HG02763 (cell line): Measurements from ENCODE around the gene CTU2.

Experiments used
- ATAC-seq: cut with Tn5 transposase; IDR thresholded peaks from one replicate; pipeline ENCODE4 v1.9.1; 2021; ENCODE audit warnings: mild to moderate bottlenecking, moderate library complexity; ENCODE audit not compliant: unreplicated experiment

The CTU2 gene

DNA sequence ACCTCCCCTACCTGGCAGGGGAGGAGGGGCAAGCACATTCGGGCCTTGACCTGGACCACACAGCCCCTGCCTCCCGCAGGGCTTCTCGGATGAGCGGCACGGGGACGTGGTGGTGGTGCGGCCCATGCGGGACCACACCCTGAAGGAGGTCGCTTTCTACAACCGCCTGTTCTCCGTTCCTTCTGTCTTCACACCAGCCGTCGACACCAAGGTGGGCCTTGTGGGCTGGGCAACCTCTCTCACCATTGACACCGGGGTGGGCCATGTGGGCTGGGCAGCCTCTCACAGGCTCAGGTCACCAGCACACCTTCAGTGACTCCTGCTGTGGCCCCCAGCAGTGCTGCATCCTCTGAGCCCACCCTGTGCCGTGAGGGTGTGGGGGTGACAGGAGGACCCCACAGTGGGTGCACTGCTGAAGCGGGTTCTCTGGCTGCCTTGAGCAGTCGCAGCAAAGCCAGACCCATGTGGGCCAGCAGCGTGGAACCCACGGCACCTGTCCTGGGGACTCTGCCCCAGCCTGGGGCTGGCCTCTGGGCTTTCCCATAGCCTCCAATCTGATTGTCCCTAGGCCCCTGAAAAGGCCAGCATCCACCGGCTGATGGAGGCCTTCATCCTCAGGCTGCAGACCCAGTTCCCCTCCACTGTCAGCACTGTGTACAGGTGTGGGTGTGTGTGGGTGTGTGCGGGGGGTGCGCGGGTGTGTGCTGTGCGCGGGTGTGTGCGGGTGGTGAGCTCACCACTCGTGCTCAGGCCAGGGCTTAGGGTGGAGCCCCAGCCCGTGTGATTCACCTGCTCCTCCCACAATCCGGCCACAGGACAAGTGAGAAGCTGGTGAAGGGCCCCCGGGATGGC lies 7.5 kb downstream of the CTU2 start:
- no peak for ATAC-seq

DNA sequence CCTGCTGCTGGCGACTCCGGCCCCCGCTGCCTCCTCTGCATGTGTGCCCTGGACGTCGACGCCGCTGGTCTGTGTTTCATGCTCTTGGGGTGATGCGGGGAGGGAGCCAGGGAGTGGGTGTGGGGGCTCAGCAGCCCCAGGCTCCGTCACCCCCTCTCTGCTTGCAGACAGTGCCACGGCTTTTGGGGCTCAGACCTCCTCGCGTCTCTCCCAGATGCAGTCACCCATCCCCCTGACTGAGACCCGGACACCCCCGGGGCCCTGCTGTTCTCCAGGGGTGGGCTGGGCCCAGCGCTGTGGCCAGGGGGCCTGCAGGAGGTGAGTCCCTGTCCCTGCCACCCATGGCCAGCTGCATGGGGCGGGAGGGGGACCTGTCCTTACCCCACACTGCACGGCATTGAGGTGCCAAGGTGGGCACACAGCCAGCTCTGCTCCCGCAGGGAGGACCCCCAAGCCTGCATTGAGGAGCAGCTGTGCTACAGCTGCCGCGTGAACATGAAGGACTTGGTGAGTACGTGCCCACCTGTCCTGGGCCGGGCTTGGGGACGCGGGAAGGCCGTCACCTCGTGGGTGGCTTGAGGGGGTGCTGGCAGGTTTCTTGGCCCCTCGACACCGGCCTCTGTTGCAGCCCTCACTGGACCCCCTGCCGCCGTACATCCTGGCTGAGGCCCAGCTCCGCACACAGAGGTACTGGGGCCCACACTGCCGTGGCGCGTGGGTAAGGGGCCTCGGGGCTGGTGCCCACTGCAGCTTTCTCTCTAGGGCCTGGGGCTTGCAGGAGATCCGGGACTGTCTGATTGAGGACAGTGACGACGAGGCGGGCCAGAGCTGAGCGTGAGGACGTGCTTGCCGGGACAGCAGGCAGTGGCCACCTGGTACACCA lies 8.4 kb downstream of the CTU2 start:
- no peak for ATAC-seq

DNA sequence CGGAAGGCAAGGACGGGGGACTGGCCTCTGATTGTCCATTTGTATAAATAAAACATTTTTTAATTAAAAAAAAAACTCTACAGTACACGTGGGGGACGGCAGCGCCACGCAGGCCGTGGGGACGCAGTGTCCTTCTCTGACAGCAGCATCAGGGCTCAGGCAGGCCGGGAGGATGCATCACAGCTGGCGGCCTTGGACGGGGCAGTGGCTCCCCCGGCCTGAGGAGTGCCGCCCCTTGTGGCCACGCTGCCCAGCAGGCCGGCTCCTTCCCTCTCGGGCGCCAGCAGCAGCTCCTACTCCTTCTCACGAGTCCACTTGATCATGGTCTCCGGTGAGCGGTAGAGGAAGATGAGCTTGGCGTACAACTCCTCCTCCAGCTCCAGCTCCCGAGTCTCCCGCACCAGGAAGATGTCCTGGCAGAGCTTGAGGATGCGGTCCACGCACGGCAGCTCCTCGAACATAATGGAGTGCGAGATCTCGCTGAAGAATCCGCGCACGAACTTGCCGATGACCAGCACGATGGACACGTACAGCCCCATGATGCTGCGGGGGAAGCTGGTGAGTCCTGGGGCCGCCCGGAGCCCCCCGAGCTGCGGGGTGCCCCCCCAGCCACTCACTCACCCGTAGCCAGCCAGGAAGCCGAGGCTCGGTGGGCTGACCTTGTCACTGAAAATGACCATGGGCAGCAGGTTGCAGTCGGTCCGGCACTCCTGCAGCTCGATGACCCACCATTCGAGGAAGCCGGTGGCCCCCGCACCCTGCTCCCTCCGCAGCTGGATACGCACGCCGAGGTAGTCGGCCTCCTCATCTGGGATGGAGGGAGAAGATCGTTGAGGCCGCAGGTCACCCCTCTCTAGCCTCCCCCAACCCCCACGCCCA lies 9.2 kb downstream of the CTU2 start:
- no peak for ATAC-seq

DNA sequence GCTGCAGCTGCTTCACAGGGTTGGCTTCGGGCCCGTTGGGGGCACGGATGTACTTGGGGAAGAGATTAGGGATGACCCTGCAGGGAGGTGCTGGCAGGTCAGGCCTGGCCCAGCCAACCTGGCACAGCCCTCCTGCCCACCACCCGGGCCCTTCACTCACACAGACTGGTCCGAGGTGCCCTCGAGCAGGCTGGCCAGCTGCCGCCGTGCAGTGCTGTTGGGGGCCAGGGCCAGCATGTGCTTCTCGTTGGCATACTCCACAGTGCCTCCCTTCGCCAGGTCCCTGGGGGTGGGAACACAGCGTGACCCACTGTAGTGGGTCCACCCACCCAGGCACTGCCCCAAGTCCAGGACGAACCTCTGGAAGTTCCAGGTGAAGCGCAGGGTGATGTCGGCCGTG lies 9.9 kb downstream of the CTU2 start:
- no peak for ATAC-seq

DNA sequence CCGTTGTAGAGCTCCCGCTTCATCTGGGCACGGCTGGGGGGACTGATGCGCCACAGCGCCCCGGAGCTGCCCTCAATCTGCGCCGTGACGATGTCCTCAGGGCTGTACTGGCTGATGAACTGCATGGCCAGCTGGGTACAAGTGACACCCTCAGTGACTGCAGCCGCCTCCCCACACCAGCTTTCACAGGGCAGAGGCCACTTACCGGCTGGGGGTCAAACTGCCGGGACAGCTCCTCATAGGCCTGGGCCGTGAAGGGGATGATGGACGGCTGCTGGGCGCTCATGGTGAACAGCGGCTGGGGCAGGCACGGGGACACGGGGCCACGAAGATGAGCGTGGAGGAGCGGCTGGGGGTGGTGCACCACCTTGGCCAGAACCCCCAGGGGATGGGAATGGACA lies 10.3 kb downstream of the CTU2 start:
- no peak for ATAC-seq

DNA sequence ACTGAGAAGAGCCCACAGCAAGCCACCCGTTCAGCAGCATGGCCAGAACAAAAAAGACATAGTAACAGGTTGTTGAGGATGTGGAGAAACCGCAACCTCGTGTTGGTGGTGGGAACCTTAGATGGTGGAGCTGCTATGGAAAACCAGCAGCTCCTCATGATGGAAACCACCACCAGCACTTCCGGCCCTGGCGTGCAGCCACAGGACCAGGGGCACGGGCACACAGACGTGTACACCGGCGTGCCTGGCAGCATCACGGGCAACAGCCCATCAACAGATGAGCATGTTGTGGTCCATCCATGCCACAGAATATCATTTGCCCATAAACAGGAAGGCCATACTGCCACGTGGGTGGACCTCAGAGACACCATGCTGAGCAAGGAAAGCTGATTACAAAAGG lies 11.9 kb downstream of the CTU2 start:
- no peak for ATAC-seq

DNA sequence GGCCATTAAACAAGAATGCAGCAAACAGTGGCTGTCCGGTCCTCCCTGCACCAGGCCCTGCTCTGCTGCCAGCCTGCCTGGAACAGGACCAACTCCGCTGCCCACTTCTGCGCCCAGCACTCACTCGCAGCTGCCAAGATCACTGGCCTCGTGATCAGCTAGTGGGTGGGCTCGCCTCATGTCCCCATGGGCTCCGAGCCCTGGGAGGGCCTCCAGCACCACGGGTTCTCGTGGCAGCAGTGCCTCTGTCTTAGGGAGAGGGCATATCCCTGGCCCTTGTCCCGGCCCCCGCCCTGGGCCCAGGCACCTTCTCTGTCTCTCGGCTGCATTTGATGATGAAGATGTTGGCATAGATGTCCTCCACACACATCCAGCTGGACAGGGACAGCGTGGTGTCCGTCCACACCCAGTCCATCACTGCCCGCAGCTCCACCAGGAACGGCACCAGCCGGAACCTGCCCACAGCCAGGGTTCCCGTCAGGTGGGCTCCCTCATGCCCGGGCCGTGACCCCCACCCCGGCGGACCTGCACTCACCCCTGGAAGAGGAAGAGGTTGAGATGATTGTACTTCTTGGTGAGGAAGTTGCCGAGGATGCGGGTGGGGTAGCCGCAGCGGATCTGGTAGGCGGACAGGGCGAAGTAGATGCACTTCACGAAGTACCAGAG lies 13.1 kb downstream of the CTU2 start:
- ATAC-seq = no peak

DNA sequence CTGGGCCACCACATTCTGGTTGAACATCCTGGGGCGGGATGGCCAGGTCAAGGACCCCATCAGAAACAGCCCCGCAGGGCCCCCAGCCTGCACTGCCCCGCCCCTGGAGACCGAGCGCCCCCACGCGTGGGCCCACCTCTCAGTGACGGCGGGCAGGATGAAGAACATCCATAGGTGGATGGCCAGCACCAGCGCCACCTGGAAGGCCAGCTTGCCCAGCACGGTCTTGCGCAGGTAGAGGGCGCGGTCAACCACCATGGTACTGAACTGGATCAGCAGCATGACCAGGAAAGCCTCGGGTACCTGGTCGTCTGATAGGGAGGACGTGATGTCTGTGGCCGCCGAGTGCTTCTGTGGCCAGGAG lies 13.6 kb downstream of the CTU2 start:
- ATAC-seq = no peak

DNA sequence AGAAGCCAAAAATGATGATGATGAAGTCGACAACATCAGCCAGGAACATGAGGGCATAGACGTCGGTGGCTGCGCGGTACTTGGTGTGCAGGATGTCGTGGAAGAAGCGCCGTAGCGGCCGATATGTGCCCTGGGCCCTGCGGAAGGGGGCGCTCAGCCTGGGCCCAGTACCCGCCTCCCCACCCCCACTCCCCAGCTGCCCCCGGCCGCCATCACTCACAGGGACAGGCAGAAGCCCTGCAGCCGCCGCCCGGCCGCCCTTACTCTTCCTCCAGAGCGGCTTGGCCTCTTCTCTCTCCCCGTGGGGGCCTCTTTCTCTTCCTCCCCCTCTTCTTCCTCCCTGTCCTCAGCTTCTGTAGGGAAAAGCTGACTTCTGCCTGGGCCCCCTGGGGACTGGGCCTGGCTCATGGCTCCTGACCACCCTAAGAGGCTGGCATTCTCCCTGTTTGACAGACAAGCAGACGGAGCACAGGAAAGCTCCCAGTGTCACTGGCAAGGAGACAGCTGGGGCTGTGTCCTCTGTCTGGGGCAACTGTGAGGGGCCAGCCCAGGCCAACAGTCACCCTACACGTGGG lies 14.2 kb downstream of the CTU2 start:
- no peak for ATAC-seq

DNA sequence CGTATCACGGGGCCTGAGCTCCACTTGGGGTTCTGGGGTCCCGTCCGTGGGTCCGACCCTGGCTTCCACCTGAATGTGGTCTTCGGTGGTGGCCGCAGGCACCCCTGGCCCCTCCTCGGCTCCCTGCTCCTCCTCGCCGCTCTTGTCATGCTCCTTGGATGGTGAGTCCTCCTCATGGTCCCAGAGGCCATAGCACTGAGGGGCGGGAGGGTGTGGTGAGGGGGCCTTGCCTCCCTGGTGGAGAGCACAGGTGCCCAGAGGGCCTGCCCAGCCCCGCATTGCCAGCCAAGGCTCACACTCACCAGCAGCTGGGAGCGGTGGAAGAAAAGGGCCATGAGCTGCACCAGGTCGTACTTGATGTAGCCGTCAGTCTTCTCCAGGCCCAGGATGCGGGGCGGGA lies 14.9 kb downstream of the CTU2 start:
- no peak for ATAC-seq

DNA sequence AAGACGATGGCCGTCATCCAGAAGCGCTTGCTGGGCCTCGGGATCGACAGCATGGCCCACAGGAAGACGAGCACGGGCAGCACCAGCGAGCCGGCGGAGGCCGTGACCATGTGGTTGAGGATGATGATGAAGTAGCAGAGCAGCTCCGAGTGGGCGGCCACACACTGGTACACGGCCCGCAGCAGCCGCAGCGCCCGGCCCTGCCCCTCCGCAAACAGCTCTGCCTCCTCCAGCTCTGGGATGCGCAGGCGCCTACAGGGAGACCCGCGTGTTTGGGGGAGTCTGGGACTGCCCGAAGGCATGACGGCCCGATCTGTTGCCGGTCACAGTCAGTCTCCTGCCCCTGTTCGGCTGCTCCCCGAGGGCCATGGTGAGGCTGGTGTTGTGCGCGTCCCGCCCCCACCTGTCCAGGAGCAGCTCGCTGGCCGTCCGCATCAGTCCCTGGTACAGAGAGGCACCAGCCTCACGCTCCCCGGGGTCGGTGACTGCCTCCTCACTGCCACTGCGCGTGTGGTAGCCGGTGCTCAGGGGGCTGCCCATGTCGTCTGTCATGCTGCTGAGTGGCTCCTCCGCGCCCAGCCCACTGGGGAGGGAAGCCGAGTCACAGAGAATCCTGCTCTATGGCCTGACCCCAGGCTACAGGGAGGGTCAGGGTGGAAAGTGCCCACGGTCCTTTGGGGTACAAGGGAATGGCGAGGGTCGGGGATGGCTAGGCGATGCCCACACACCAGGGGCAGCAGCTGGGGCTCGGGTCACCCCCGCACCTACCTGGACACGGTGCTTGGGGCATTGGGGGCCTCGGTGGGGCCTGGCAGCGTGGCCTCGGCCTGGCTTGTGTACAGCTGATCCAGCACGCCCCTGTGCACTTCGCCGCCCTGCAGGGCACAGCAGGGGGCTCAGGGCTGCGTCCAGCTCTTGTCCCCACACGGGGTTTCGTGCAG lies 15.8 kb downstream of the CTU2 start:
- ATAC-seq = no peak

DNA sequence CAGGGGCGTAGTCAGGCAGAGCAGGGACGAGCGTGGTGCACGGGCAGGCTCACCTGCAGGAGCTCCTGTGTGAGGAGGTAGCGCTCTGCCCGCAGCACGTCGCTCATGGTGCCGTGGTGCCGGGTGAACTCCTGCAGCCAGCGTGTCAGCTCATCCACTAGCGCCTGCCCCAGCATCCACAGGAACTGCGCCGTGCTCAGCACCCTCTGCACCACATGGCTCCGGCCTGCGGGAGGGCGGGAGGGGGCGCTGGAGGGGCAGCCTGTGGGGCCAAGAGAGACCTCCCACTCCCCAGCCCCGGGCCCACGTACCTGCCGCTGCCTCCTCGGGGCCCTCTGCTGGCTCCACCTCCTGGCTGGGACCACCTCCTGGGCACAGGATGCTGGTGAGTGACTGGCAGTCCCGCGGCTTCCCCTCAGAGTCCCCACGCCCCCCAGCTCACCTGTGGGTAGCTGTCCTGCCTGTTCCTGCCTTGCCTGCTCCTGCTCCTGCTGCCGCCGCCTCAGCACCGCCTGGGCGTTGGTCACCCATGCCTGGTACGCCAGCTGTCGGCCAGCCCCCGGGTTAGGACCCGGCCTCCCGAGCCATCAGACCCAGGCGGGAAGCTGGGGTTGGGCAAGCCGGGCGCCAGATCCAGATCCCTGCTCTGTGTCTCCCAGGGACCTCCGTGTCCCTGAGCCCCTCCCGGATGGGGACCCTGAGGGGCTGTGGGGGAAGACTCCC lies 16.6 kb downstream of the CTU2 start:
- no peak for ATAC-seq

DNA sequence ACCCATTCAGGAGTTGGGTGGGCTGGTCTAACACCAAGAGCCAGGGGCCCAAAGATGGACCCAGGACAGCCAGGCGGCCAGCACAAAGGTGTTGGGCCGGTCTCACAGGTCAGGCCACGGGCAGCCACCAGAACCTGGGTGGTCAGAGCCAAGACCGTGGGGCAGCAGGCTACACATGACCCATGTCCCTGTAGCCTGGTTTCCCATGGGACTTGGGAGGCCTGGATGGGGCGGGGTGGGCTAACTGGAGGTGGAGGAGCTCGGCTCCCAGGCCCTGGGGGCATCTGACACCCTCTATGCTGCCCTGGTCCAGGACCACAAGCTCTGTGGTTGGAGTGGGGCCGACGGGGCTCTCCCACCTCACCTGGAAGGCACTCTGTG lies 17.2 kb downstream of the CTU2 start:
- ATAC-seq = no peak

DNA sequence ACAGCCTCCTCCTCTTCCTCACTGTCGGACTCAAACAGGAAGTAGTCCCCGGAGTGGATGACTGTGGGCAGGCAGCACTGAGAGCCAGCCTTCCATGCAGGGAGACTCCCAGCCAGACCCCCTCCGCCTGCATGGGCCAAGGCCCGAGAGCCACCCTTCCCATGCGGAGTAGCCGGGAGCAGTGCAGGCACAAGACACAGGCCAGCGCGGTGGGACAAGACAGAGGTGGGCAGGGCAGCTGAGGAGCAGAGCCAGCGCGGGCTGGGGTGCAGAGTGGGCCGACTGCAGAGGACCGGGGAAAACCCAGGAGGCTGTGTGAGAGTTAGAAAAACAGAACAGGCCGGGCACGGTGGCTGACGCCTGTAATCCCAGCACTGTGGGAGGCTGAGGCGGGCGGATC lies 17.6 kb downstream of the CTU2 start:
- ATAC-seq = no peak

DNA sequence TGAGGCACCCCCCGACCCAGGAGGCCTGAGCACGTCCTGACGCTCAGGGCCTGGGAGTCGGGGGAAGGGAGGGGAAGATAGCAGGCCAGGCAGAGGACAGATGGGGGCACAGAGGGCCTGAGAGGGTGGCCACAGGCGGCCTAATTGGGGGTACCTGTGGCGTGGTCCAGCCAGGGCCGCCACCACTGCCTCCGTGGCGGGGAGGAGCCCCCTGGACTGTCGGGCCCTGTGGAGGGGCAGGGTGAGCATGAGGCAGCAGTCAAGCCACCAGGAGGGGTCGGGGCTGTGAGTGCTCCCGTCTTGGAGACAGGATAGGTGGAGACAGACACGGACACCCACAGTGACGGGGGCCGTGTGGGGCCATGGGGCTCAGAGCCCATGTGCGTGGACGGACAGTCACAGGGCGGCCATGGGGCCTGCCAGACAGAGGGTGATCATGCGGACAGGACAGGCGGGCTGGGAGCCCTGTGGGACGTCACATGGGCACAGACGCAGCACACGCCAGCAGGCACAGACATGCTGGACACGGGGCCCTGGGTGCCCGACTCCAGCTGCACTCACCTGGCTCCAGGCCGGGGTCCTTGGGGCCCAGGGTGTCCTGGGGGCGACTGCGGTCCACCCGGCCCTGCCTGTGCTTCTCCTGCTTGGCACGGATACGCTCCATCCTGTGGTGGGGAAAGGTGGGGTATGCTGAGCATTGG lies 18.7 kb downstream of the CTU2 start:
- no peak for ATAC-seq

DNA sequence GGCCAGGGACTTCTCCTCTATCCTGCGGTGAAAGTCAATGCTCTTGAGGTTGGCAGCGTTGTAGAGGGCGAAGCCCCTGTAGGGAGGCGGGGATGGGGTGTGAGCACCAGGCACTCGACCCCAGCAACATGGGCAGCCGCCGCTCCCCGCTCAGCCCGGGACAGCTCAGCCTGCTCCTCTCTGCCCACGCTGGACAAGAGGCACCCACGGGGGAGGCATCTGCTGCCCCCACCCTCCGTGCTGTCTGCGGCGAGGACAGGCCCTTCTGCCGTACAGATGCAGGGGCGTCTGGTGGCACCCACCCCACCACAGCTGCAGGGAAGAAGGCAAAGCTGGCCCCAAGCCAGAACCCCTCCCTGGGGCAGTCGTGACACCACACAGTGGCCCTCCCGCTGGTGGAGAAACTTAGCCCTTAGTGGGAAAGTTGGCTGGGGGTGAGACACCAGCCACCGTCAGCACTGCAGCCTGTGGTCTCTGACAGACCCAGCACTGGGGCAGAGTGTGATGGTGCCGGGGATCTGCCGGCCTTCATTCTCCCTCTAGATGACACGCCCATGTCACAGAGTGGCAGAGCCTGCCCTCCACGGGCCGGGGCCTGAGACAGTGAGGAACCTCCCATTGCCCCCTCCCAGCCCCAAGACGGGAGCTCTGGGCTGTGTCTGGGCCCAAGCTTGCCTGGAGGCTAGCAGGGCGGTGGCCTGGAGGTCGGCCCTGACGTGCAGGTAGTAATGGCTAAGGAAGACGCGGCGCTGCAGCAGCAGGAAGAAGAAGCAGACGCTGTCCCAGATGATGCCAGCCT lies 19.5 kb downstream of the CTU2 start:
- ATAC-seq = no peak

DNA sequence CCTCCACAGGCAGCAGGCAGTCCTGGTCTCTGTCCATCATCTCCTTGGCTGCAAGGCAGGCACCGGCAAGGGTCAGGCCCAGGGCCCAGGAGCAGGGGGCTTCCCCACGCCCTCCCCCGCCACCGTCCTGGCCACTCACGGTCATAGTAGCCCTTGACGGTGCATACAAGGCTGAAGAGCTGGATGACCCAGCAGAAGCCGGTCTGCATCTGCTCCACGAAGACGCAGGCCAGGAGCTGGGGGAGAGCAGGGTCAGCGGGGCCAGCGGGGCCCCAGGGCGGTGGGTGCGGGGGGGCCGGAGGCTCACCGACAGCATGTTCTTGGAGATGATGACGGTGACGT lies 20.1 kb downstream of the CTU2 start:
- ATAC-seq = no peak
